Measurements from ENCODE around the gene SERINC2. TPM values are rescaled to one million over a fixed set of nuclear protein-coding genes. Genes with fewer than 3 reads are reported as not detected.
A peak's percentile ranks its signal among the peaks of the same experiment; 100 is the strongest.
"Not testable (repeated sequence)": the region's sequence is repeated elsewhere in the genome, so short reads cannot be mapped to it uniquely, and the experiment has no call there.

SERINC2 gene
- total RNA-seq, 1 donor = 10.9 TPM

GRCh38 chr1:31476891-31477846 is 64.2 kb downstream of the SERINC2 start:
- Histone ChIP-seq H3K27me3 (ENCODE audit: insufficient read depth, low read length) (peaks cover 27% of the 10 kb centered on the region), H3K4me1 (ENCODE audit: insufficient read depth, low read length) (no peaks in the 10 kb centered on the region), H3K4me3 (ENCODE audit: insufficient read depth, low read length) (no peak overlapping the region), H3K79me2 (ENCODE audit: insufficient read depth, low read length) (no peaks in the 10 kb centered on the region), H2AFZ (ENCODE audit: low read length) (no peak overlapping the region), H4K20me1 (ENCODE audit: insufficient read depth, low read length) (no peaks in the 10 kb centered on the region), H3K4me2 (ENCODE audit: insufficient read depth, low read length) (no peak overlapping the region), H3K36me3 (ENCODE audit: insufficient read depth, low read length) (no peaks in the 10 kb centered on the region), H3K27ac (ENCODE audit: low read depth, low read length) (no peak overlapping the region), H3K9me3 (ENCODE audit: low read depth, low read length) (no peaks in the 10 kb centered on the region)
- DNase-seq (ENCODE audit: insufficient read length, low spot score, missing footprints) = no peak
- no peak for TF ChIP-seq CTCF (IDR thresholded peaks at IDR 0.05; ENCODE audit: extremely low read depth, low read depth, low read length)

- Histone ChIP-seq H4K20me1 (ENCODE audit: insufficient read depth, low read length) (no peaks in the 10 kb centered on the region), H2AFZ (ENCODE audit: low read length) (no peak overlapping the region), H3K27ac (ENCODE audit: low read depth, low read length) (no peak overlapping the region), H3K79me2 (ENCODE audit: insufficient read depth, low read length) (no peaks in the 10 kb centered on the region), H3K36me3 (ENCODE audit: insufficient read depth, low read length) (no peaks in the 10 kb centered on the region), H3K27me3 (ENCODE audit: insufficient read depth, low read length) (peaks cover 19% of the 10 kb centered on the region), H3K4me3 (ENCODE audit: insufficient read depth, low read length) (no peak overlapping the region), H3K4me2 (ENCODE audit: insufficient read depth, low read length) (no peak overlapping the region), H3K9me3 (ENCODE audit: low read depth, low read length) (no peaks in the 10 kb centered on the region), H3K4me1 (ENCODE audit: insufficient read depth, low read length) (peaks cover 2% of the 10 kb centered on the region)
- DNase-seq (ENCODE audit: insufficient read length, low spot score, missing footprints) = no peak
- TF ChIP-seq CTCF (IDR thresholded peaks at IDR 0.05; ENCODE audit: extremely low read depth, low read depth, low read length) = no peak
Measured at GRCh38 chr1:31478167-31478566, 65.2 kb downstream of the SERINC2 start.

GRCh38 chr1:31479811-31480210 is 66.8 kb downstream of the SERINC2 start:
- no peaks in the 10 kb centered on the region for H4K20me1 ChIP-seq (ENCODE audit: insufficient read depth, low read length)
- H2AFZ ChIP-seq (ENCODE audit: low read length) = no peak overlapping the region
- H3K9me3 ChIP-seq (ENCODE audit: low read depth, low read length) = no peaks in the 10 kb centered on the region
- H3K27ac ChIP-seq (ENCODE audit: low read depth, low read length) = no peak overlapping the region
- H3K27me3 ChIP-seq (ENCODE audit: insufficient read depth, low read length) = peaks cover 22% of the 10 kb centered on the region
- H3K4me1 ChIP-seq (ENCODE audit: insufficient read depth, low read length) = peaks cover 10% of the 10 kb centered on the region
- no peak overlapping the region for H3K4me2 ChIP-seq (ENCODE audit: insufficient read depth, low read length)
- no peaks in the 10 kb centered on the region for H3K79me2 ChIP-seq (ENCODE audit: insufficient read depth, low read length)
- no peak for TF ChIP-seq CTCF (IDR thresholded peaks at IDR 0.05; ENCODE audit: extremely low read depth, low read depth, low read length)
- no peak overlapping the region for H3K4me3 ChIP-seq (ENCODE audit: insufficient read depth, low read length)
- DNase-seq (ENCODE audit: insufficient read length, low spot score, missing footprints) = peak; percentile 65
- no peaks in the 10 kb centered on the region for H3K36me3 ChIP-seq (ENCODE audit: insufficient read depth, low read length)

GRCh38 chr1:31480426-31480825 is 67.4 kb downstream of the SERINC2 start:
- H3K4me2 ChIP-seq (ENCODE audit: insufficient read depth, low read length); DNase-seq (ENCODE audit: insufficient read length, low spot score, missing footprints); H3K27ac ChIP-seq (ENCODE audit: low read depth, low read length); H4K20me1 ChIP-seq (ENCODE audit: insufficient read depth, low read length); H3K9me3 ChIP-seq (ENCODE audit: low read depth, low read length); H3K79me2 ChIP-seq (ENCODE audit: insufficient read depth, low read length); H3K4me3 ChIP-seq (ENCODE audit: insufficient read depth, low read length); H2AFZ ChIP-seq (ENCODE audit: low read length); H3K4me1 ChIP-seq (ENCODE audit: insufficient read depth, low read length); H3K36me3 ChIP-seq (ENCODE audit: insufficient read depth, low read length): not testable (repeated sequence)
- peaks cover 25% of the 10 kb centered on the region for H3K27me3 ChIP-seq (ENCODE audit: insufficient read depth, low read length)
